NOMO-1 treated with DMSO at 0.1 percent for 48 hours (cell line): ENCODE results near the gene EPHB6.

Experiments
- DNase-seq: peaks from one replicate; lab custom pipeline; 2025; ENCODE audit not compliant: unreplicated experiment; lab: John Stamatoyannopoulos, UW

EPHB6 gene

GRCh38 chr7:142863891-142864685 is 9.2 kb downstream of the EPHB6 start:
- DNase-seq: no peak

GRCh38 chr7:142864980-142865747 is 10.3 kb downstream of the EPHB6 start:
- no peak for DNase-seq

GRCh38 chr7:142865766-142866165 is 10.9 kb downstream of the EPHB6 start:
- no peak for DNase-seq

GRCh38 chr7:142866361-142867096 is 11.7 kb downstream of the EPHB6 start:
- DNase-seq: no peak

GRCh38 chr7:142867097-142867378 is 12.2 kb downstream of the EPHB6 start:
- no peak for DNase-seq

GRCh38 chr7:142867398-142868187 is 12.7 kb downstream of the EPHB6 start:
- DNase-seq: no peak

- DNase-seq: no peak
These were observed 13.5 kb downstream of the EPHB6 start for GRCh38 chr7:142868188-142868985.

GRCh38 chr7:142868986-142869415 is 14.1 kb downstream of the EPHB6 start:
- DNase-seq: no peak

- DNase-seq: no peak
These were observed 14.6 kb downstream of the EPHB6 start for GRCh38 chr7:142869434-142869833.

- no peak for DNase-seq
These were observed 15.3 kb downstream of the EPHB6 start for GRCh38 chr7:142870147-142870559.

- no peak for DNase-seq
These were observed 15.8 kb downstream of the EPHB6 start for GRCh38 chr7:142870566-142871259.

- no peak for DNase-seq
These were observed 16.6 kb downstream of the EPHB6 start for GRCh38 chr7:142871260-142872105.

GRCh38 chr7:142872106-142872675 is 17.3 kb downstream of the EPHB6 start:
- no peak for DNase-seq

GRCh38 chr7:142873281-142873784 is 18.5 kb downstream of the EPHB6 start:
- DNase-seq: peak; percentile 1

- DNase-seq: no peak
These were observed 19.0 kb downstream of the EPHB6 start for GRCh38 chr7:142873871-142874270.

GRCh38 chr7:142874409-142874808 is 19.5 kb downstream of the EPHB6 start:
- no peak for DNase-seq

- DNase-seq: no peak
These were observed 20.0 kb downstream of the EPHB6 start for GRCh38 chr7:142874837-142875236.

- DNase-seq: no peak
These were observed 20.6 kb downstream of the EPHB6 start for GRCh38 chr7:142875456-142875855.
